ENCODE measurements around the gene ZNF677.
"Not testable (repeated sequence)": the region's sequence is repeated elsewhere in the genome, so short reads cannot be mapped to it uniquely, and the experiment has no call there.

- TF ChIP-seq CTCF (IDR thresholded peaks at IDR 0.05); POLR2AphosphoS5 (IDR thresholded peaks at IDR 0.05; ENCODE audit: low read depth, low read length); REST (IDR thresholded peaks at IDR 0.05; ENCODE audit: insufficient read depth in 1 of 2, low read depth in 2 of 2, low read length in 1 of 2); TCF7L2 (IDR thresholded peaks at IDR 0.05; ENCODE audit: low read depth, low read length): not testable (repeated sequence)
Observed at GRCh38 chr19:53269861-53270260, 15.2 kb upstream of the ZNF677 start.
